Measurements from ENCODE around the gene POM121L2.

Gene POM121L2

GRCh38 chr6:27312146-27312949 is at the start of gene POM121L2:
Gene POM121L2 (minus strand): TSS chr6:27312273. CDS start chr6:27312170, 103 bp downstream.
- Histone ChIP-seq H3K9ac (ENCODE audit: low read length in 2 of 2) (no peak within 1 kb of the TSS), H3K4me1 (ENCODE audit: control insufficient read depth, insufficient read depth, low read length) (peaks cover 6% of the 10 kb centered on the region), H3K27ac (ENCODE audit: low read length) (no peak within 1 kb of the TSS), H3K36me3 (ENCODE audit: control insufficient read depth in 2 of 2, insufficient read depth in 2 of 2, low read length in 2 of 2) (no peaks in the 10 kb centered on the region), H3K4me3 (ENCODE audit: low read length in 2 of 2) (peak within 1 kb of the TSS; percentile 60 to 64), H3K9me3 (ENCODE audit: control insufficient read depth in 2 of 2, low read length in 2 of 2) (no peaks in the 10 kb centered on the region), H3K27me3 (ENCODE audit: control insufficient read depth in 1 of 2, insufficient read depth in 2 of 2, low read length in 2 of 2) (peaks cover 38 to 54% of the 10 kb centered on the region in 2 donors)

- Histone ChIP-seq H3K4me3 (ENCODE audit: low read length in 2 of 2) (no peak overlapping the region), H3K9me3 (ENCODE audit: control insufficient read depth in 2 of 2, low read length in 2 of 2) (peaks cover 0 to 4% of the 10 kb centered on the region in 2 donors), H3K36me3 (ENCODE audit: control insufficient read depth in 2 of 2, insufficient read depth in 2 of 2, low read length in 2 of 2) (peaks cover 8 to 25% of the 10 kb centered on the region in 2 donors), H3K4me1 (ENCODE audit: control insufficient read depth, insufficient read depth, low read length) (no peaks in the 10 kb centered on the region), H3K9ac (ENCODE audit: low read length in 2 of 2) (no peak overlapping the region), H3K27me3 (ENCODE audit: control insufficient read depth in 1 of 2, insufficient read depth in 2 of 2, low read length in 2 of 2) (no peaks in the 10 kb centered on the region), H3K27ac (ENCODE audit: low read length) (no peak overlapping the region)
Measured at GRCh38 chr6:27359231-27359630, 47.2 kb upstream of the POM121L2 start.

- no peak overlapping the region for H3K9ac ChIP-seq (ENCODE audit: low read length in 2 of 2)
- H3K4me3 ChIP-seq (ENCODE audit: low read length in 2 of 2), result no peak overlapping the region
- H3K36me3 ChIP-seq (ENCODE audit: control insufficient read depth in 2 of 2, insufficient read depth in 2 of 2, low read length in 2 of 2), result peaks cover 8 to 25% of the 10 kb centered on the region in 2 donors
- H3K9me3 ChIP-seq (ENCODE audit: control insufficient read depth in 2 of 2, low read length in 2 of 2), result peaks cover 0 to 4% of the 10 kb centered on the region in 2 donors
- no peaks in the 10 kb centered on the region for H3K27me3 ChIP-seq (ENCODE audit: control insufficient read depth in 1 of 2, insufficient read depth in 2 of 2, low read length in 2 of 2)
- no peaks in the 10 kb centered on the region for H3K4me1 ChIP-seq (ENCODE audit: control insufficient read depth, insufficient read depth, low read length)
- H3K27ac ChIP-seq (ENCODE audit: low read length), result no peak overlapping the region
Measured at GRCh38 chr6:27358786-27359185, 46.7 kb upstream of the POM121L2 start.

- Histone ChIP-seq H3K36me3 (ENCODE audit: control insufficient read depth in 2 of 2, insufficient read depth in 2 of 2, low read length in 2 of 2) (peaks cover 0 to 2% of the 10 kb centered on the region in 2 donors), H3K27ac (ENCODE audit: low read length) (no peak overlapping the region), H3K9ac (ENCODE audit: low read length in 2 of 2) (no peak overlapping the region), H3K4me1 (ENCODE audit: control insufficient read depth, insufficient read depth, low read length) (no peaks in the 10 kb centered on the region), H3K27me3 (ENCODE audit: control insufficient read depth in 1 of 2, insufficient read depth in 2 of 2, low read length in 2 of 2) (no peaks in the 10 kb centered on the region), H3K4me3 (ENCODE audit: low read length in 2 of 2) (no peak overlapping the region), H3K9me3 (ENCODE audit: control insufficient read depth in 2 of 2, low read length in 2 of 2) (no peaks in the 10 kb centered on the region)
Measured at GRCh38 chr6:27352850-27353249, 40.8 kb upstream of the POM121L2 start.

- H3K27me3 ChIP-seq (ENCODE audit: control insufficient read depth in 1 of 2, insufficient read depth in 2 of 2, low read length in 2 of 2), result peaks cover 14 to 16% of the 10 kb centered on the region in 2 donors
- no peak overlapping the region for H3K4me3 ChIP-seq (ENCODE audit: low read length in 2 of 2)
- H3K27ac ChIP-seq (ENCODE audit: low read length), result no peak overlapping the region
Measured at GRCh38 chr6:27334141-27334540, 22.1 kb upstream of the POM121L2 start.

GRCh38 chr6:27333642-27334040 is 21.6 kb upstream of the POM121L2 start:
- H3K4me1 ChIP-seq (ENCODE audit: control insufficient read depth, insufficient read depth, low read length), result no peaks in the 10 kb centered on the region
- no peak overlapping the region for H3K9ac ChIP-seq (ENCODE audit: low read length in 2 of 2)
- peaks cover 0 to 2% of the 10 kb centered on the region in 2 donors for H3K9me3 ChIP-seq (ENCODE audit: control insufficient read depth in 2 of 2, low read length in 2 of 2)
- no peak overlapping the region for H3K27ac ChIP-seq (ENCODE audit: low read length)
- H3K27me3 ChIP-seq (ENCODE audit: control insufficient read depth in 1 of 2, insufficient read depth in 2 of 2, low read length in 2 of 2), result peaks cover 14 to 16% of the 10 kb centered on the region in 2 donors
- H3K36me3 ChIP-seq (ENCODE audit: control insufficient read depth in 2 of 2, insufficient read depth in 2 of 2, low read length in 2 of 2), result no peaks in the 10 kb centered on the region
- H3K4me3 ChIP-seq (ENCODE audit: low read length in 2 of 2), result no peak overlapping the region

More at GRCh38 chr6:27334141-27334540, 22.1 kb upstream of the POM121L2 start:
- Histone ChIP-seq H3K36me3 (ENCODE audit: control insufficient read depth in 2 of 2, insufficient read depth in 2 of 2, low read length in 2 of 2) (no peaks in the 10 kb centered on the region), H3K9ac (ENCODE audit: low read length in 2 of 2) (no peak overlapping the region), H3K4me1 (ENCODE audit: control insufficient read depth, insufficient read depth, low read length) (no peaks in the 10 kb centered on the region), H3K9me3 (ENCODE audit: control insufficient read depth in 2 of 2, low read length in 2 of 2) (peaks cover 0 to 3% of the 10 kb centered on the region in 2 donors)

GRCh38 chr6:27332692-27333641 is 20.9 kb upstream of the POM121L2 start:
- Histone ChIP-seq H3K36me3 (ENCODE audit: control insufficient read depth in 2 of 2, insufficient read depth in 2 of 2, low read length in 2 of 2) (no peaks in the 10 kb centered on the region), H3K9me3 (ENCODE audit: control insufficient read depth in 2 of 2, low read length in 2 of 2) (peaks cover 0 to 3% of the 10 kb centered on the region in 2 donors), H3K4me3 (ENCODE audit: low read length in 2 of 2) (no peak overlapping the region), H3K4me1 (ENCODE audit: control insufficient read depth, insufficient read depth, low read length) (no peaks in the 10 kb centered on the region), H3K9ac (ENCODE audit: low read length in 2 of 2) (no peak overlapping the region), H3K27ac (ENCODE audit: low read length) (no peak overlapping the region), H3K27me3 (ENCODE audit: control insufficient read depth in 1 of 2, insufficient read depth in 2 of 2, low read length in 2 of 2) (peaks cover 11 to 16% of the 10 kb centered on the region in 2 donors)

GRCh38 chr6:27327023-27327738 is 15.1 kb upstream of the POM121L2 start:
- Histone ChIP-seq H3K4me1 (ENCODE audit: control insufficient read depth, insufficient read depth, low read length) (no peaks in the 10 kb centered on the region), H3K9ac (ENCODE audit: low read length in 2 of 2) (no peak overlapping the region), H3K9me3 (ENCODE audit: control insufficient read depth in 2 of 2, low read length in 2 of 2) (peaks cover 0 to 3% of the 10 kb centered on the region in 2 donors), H3K27ac (ENCODE audit: low read length) (no peak overlapping the region), H3K36me3 (ENCODE audit: control insufficient read depth in 2 of 2, insufficient read depth in 2 of 2, low read length in 2 of 2) (no peaks in the 10 kb centered on the region), H3K4me3 (ENCODE audit: low read length in 2 of 2) (no peak overlapping the region), H3K27me3 (ENCODE audit: control insufficient read depth in 1 of 2, insufficient read depth in 2 of 2, low read length in 2 of 2) (peaks cover 3 to 9% of the 10 kb centered on the region in 2 donors)

- H3K27me3 ChIP-seq (ENCODE audit: control insufficient read depth in 1 of 2, insufficient read depth in 2 of 2, low read length in 2 of 2), result peaks cover 3% of the 10 kb centered on the region in 2 donors
Measured at GRCh38 chr6:27321901-27322300, 9.8 kb upstream of the POM121L2 start.

GRCh38 chr6:27321370-27321769 is 9.3 kb upstream of the POM121L2 start:
- Histone ChIP-seq H3K27me3 (ENCODE audit: control insufficient read depth in 1 of 2, insufficient read depth in 2 of 2, low read length in 2 of 2) (peaks cover 3% of the 10 kb centered on the region in 2 donors), H3K36me3 (ENCODE audit: control insufficient read depth in 2 of 2, insufficient read depth in 2 of 2, low read length in 2 of 2) (no peaks in the 10 kb centered on the region), H3K27ac (ENCODE audit: low read length) (no peak overlapping the region), H3K9ac (ENCODE audit: low read length in 2 of 2) (no peak overlapping the region), H3K4me3 (ENCODE audit: low read length in 2 of 2) (no peak overlapping the region), H3K4me1 (ENCODE audit: control insufficient read depth, insufficient read depth, low read length) (no peaks in the 10 kb centered on the region), H3K9me3 (ENCODE audit: control insufficient read depth in 2 of 2, low read length in 2 of 2) (no peaks in the 10 kb centered on the region)

More at GRCh38 chr6:27321901-27322300, 9.8 kb upstream of the POM121L2 start:
- H3K36me3 ChIP-seq (ENCODE audit: control insufficient read depth in 2 of 2, insufficient read depth in 2 of 2, low read length in 2 of 2), result no peaks in the 10 kb centered on the region
- H3K4me3 ChIP-seq (ENCODE audit: low read length in 2 of 2), result no peak overlapping the region
- H3K4me1 ChIP-seq (ENCODE audit: control insufficient read depth, insufficient read depth, low read length), result no peaks in the 10 kb centered on the region
- no peak overlapping the region for H3K27ac ChIP-seq (ENCODE audit: low read length)
- H3K9me3 ChIP-seq (ENCODE audit: control insufficient read depth in 2 of 2, low read length in 2 of 2), result no peaks in the 10 kb centered on the region
- H3K9ac ChIP-seq (ENCODE audit: low read length in 2 of 2), result no peak overlapping the region

All from stomach smooth muscle (tissue), 2 donors.